ENCODE results near the gene SRPK3. TPM values are rescaled to one million over a fixed set of nuclear protein-coding genes. Genes with fewer than 3 reads are reported as not detected.
"Not testable (repeated sequence)": the region's sequence is repeated elsewhere in the genome, so short reads cannot be mapped to it uniquely, and the experiment has no call there.

Gene SRPK3
- total and polyA plus RNA-seq, 2 donors (not counting 1 experiment from before 2014, with no cell fraction given) = not detected

DNA sequence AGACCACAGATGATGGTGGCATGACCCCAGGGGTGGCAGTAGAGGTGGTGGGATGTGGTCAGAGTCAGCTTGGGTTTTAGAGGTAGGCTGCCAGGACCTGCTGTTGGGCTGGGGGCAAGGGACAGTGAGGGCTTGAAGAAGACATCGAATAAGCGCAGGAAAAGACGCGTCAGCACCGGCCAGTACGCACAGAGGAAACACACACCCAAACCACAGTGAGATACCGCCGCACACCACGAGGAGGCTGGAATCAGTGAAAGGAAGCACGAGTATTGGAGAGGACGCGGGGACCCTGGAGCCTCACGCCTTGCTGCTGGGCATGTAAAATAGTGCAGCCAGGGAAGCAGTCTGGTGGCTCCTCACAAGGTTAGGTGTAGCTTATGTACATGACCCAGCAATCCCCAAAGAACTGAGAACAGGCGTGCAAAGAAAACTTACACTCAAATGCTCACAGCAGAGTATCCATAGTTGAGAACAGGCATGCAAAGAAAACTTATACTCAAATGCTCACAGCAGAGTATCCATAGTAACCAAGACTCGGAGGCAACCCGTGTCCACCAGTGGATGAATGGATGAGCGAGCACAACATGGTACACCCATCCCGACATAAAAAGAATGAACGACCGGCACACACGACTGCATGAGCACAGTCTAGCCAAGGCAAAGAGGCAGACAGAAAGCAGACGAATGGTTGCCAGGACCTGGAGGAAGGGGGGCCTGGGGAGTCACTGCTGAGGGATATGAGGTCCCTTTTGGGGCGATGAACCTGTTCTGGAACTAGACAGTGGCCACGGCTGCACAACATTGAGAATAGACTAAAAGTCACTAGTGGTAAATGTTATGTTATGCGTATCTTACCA lies 36.2 kb downstream of the SRPK3 start:
- no peak overlapping the region for H3K4me3 ChIP-seq (ENCODE audit: control extremely low read depth in 1 of 5, extremely low read depth in 1 of 5, insufficient read depth in 1 of 5, low read depth in 2 of 5, low read length in 4 of 5)
- CTCF ChIA-PET = no interaction called here
- WGBS (ENCODE audit: insufficient coverage) = 59% methylated on average over 8 of the region's 25 CpGs
- no peak overlapping the region for H3K4me3 Mint-ChIP-seq
- H3K4me2 ChIP-seq (replicated peaks; ENCODE audit: low read depth, low read length, poor library complexity, severe bottlenecking) = no peak overlapping the region
- peaks cover 0 to 35% (median 4%) of the 10 kb centered on the region in 4 experiments for H3K27me3 ChIP-seq (replicated peaks in 1 of 4; ENCODE audit: control extremely low read depth in 1 of 4, control insufficient read depth in 3 of 4, insufficient read depth in 4 of 4, low read length in 3 of 4)
- no peak overlapping the region for H2AFZ ChIP-seq (ENCODE audit: insufficient read depth, low read depth, low read length, poor library complexity, severe bottlenecking)
- no peaks in the 10 kb centered on the region for H4K20me1 ChIP-seq (ENCODE audit: control insufficient read depth, insufficient read depth, low read length, poor library complexity, severe bottlenecking)
- intact Hi-C loops (cut with micrococcal nuclease) = no loop called here
- no peak for ATAC-seq (ENCODE audit: low read depth)
- peaks cover 18% of the 10 kb centered on the region for H3K27me3 Mint-ChIP-seq
- H3K27ac ChIP-seq (ENCODE audit: low read length in 2 of 2) = no peak overlapping the region
- no peaks in the 10 kb centered on the region for H3K9me3 ChIP-seq (ENCODE audit: control extremely low read depth in 1 of 3, control insufficient read depth in 2 of 3, insufficient read depth in 1 of 3, low read length in 2 of 3)
- no peaks in the 10 kb centered on the region for H3K79me2 ChIP-seq (ENCODE audit: control insufficient read depth, insufficient read depth, low read length)
- H3K4me1 ChIP-seq (ENCODE audit: control insufficient read depth in 2 of 2, insufficient read depth in 2 of 2, low read length in 2 of 2) = peaks cover 4 to 23% of the 10 kb centered on the region in 2 donors
- H3K27ac Mint-ChIP-seq = no peak overlapping the region
- H3K9ac ChIP-seq (ENCODE audit: low read length) = no peak overlapping the region
- H3K9me3 Mint-ChIP-seq (ENCODE audit: insufficient read depth) = no peaks in the 10 kb centered on the region
- TF ChIP-seq EZH2 (IDR thresholded peaks at IDR 0.05; ENCODE audit: borderline replicate concordance, insufficient read depth, low read depth, low read length, poor library complexity, severe bottlenecking) = no peak
- TF ChIP-seq, protein P1, sequence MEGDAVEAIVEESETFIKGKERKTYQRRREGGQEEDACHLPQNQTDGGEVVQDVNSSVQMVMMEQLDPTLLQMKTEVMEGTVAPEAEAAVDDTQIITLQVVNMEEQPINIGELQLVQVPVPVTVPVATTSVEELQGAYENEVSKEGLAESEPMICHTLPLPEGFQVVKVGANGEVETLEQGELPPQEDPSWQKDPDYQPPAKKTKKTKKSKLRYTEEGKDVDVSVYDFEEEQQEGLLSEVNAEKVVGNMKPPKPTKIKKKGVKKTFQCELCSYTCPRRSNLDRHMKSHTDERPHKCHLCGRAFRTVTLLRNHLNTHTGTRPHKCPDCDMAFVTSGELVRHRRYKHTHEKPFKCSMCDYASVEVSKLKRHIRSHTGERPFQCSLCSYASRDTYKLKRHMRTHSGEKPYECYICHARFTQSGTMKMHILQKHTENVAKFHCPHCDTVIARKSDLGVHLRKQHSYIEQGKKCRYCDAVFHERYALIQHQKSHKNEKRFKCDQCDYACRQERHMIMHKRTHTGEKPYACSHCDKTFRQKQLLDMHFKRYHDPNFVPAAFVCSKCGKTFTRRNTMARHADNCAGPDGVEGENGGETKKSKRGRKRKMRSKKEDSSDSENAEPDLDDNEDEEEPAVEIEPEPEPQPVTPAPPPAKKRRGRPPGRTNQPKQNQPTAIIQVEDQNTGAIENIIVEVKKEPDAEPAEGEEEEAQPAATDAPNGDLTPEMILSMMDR (IDR thresholded peaks at IDR 0.05) = peak; percentile 9
- DNase-seq = no peak
- H3K36me3 ChIP-seq (replicated peaks in 1 of 2; ENCODE audit: control extremely low read depth in 1 of 2, control insufficient read depth in 1 of 2, extremely low read depth in 1 of 2, insufficient read depth in 2 of 2, low read length in 1 of 2) = no peaks in the 10 kb centered on the region
- peaks cover 13% of the 10 kb centered on the region for H3K4me1 Mint-ChIP-seq
- POLR2A ChIA-PET = no interaction called here

DNA sequence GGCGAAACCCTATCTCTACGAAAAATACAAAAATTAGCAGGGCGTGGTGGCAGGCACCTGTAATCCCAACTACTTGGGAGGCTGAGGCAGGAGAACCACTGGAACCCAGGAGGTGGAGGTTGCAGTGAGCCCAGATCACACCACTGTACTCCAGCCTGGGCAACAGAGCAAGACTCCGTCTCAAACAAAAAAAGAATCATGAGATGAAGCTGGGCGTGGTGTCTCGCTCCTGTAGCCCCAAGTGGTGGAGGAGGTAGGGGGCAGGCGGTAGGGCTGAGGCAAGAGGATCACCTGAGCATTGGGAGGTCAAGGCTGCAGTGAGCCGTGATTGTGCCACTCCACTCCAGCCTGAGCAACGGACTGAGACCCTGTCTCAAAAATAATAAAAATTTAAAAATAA lies 37.2 kb downstream of the SRPK3 start:
- H3K9ac ChIP-seq (ENCODE audit: low read length); H3K4me3 Mint-ChIP-seq; H3K4me2 ChIP-seq (replicated peaks; ENCODE audit: low read depth, low read length, poor library complexity, severe bottlenecking); H3K27ac ChIP-seq (ENCODE audit: low read length in 2 of 2); CTCF ChIA-PET; H3K79me2 ChIP-seq (ENCODE audit: control insufficient read depth, insufficient read depth, low read length); ATAC-seq (ENCODE audit: low read depth); H4K20me1 ChIP-seq (ENCODE audit: control insufficient read depth, insufficient read depth, low read length, poor library complexity, severe bottlenecking); H2AFZ ChIP-seq (ENCODE audit: insufficient read depth, low read depth, low read length, poor library complexity, severe bottlenecking); H3K9me3 ChIP-seq (ENCODE audit: control extremely low read depth in 1 of 3, control insufficient read depth in 2 of 3, insufficient read depth in 1 of 3, low read length in 2 of 3); H3K36me3 ChIP-seq (replicated peaks in 1 of 2; ENCODE audit: control extremely low read depth in 1 of 2, control insufficient read depth in 1 of 2, extremely low read depth in 1 of 2, insufficient read depth in 2 of 2, low read length in 1 of 2); H3K27ac Mint-ChIP-seq; H3K4me3 ChIP-seq (ENCODE audit: control extremely low read depth in 1 of 5, extremely low read depth in 1 of 5, insufficient read depth in 1 of 5, low read depth in 2 of 5, low read length in 4 of 5); H3K9me3 Mint-ChIP-seq (ENCODE audit: insufficient read depth); intact Hi-C loops (cut with micrococcal nuclease); DNase-seq: not testable (repeated sequence)
- H3K4me1 Mint-ChIP-seq = peaks cover 16% of the 10 kb centered on the region
- WGBS (ENCODE audit: insufficient coverage) = no CpG with 5 or more reads among the region's 9 CpGs
- H3K4me1 ChIP-seq (ENCODE audit: control insufficient read depth in 2 of 2, insufficient read depth in 2 of 2, low read length in 2 of 2) = peaks cover 4 to 23% of the 10 kb centered on the region in 2 donors
- peaks cover 0 to 35% (median 4%) of the 10 kb centered on the region in 4 experiments for H3K27me3 ChIP-seq (replicated peaks in 1 of 4; ENCODE audit: control extremely low read depth in 1 of 4, control insufficient read depth in 3 of 4, insufficient read depth in 4 of 4, low read length in 3 of 4)
- peaks cover 21% of the 10 kb centered on the region for H3K27me3 Mint-ChIP-seq
- POLR2A ChIA-PET = interaction anchor here (0.7 kb wide), 1 partner anchor 21 kb away, joined by 3 read pairs; no protein-coding TSS in a partner anchor

Measured in B cell (primary cell).